K562 (cell line): Measurements from ENCODE around the gene SHISA9. TPM values are rescaled to one million over a fixed set of nuclear protein-coding genes. Genes with fewer than 3 reads are reported as not detected.

Experiments
- ATAC-seq: fragments of 200-7000 bp; cut with Tn5 transposase; 3 replicates; pipeline ENCODE4 v1.9.1; 2020; ENCODE audit warnings: moderate library complexity
- BruUV-seq: library from RNA; stranded (reverse); fragments of 400-500 nt; replicated peaks from 2 replicates; lab custom pipeline; 2021; lab: Mats Ljungman, UMichigan
- CTCF ChIA-PET: fragments of 300-600 bp; formaldehyde crosslinking; extraction: SDS; loops from one replicate; lab custom pipeline; 2021; ENCODE audit warnings: low intra/inter-chr PET ratio; lab: Yijun Ruan, JAX
- POLR2A ChIA-PET: fragments of 300-600, 350-650 bp; sonication (Branson Sonifier 250); formaldehyde crosslinking; extraction: SDS; loops from one replicate; lab custom pipeline; 2021; ENCODE audit warnings: antibody characterized with exemption, inconsistent platforms; lab: Yijun Ruan, JAX
- DNase-seq, 4 experiments: peaks; one replicate each; pipeline versions ENCODE4 v3.0.0 to v3.0.0-alpha.2; 2011 to 2018; ENCODE audit warnings: low spot score in 3 of 4, mixed read lengths in 3 of 4; ENCODE audit errors: extremely low read depth in 1 of 4
- FAIRE-seq: peaks from 2 replicates; lab custom pipeline; 2011; peaks lifted over from hg19 to GRCh38; lab: Jason Lieb, UNC
- H2AFZ ChIP-seq: 2 replicates; pipeline ENCODE4 v1.6.0; 2011; ENCODE audit warnings: low read depth, low read length, control low read depth, inconsistent platforms
- H3K27ac ChIP-seq: fragments of 200-600 bp; 3 replicates; pipeline ENCODE4 v1.8.0; 2011; ENCODE audit warnings: low read depth, mild to moderate bottlenecking, control low read depth, inconsistent platforms, low read length, moderate library complexity, mixed read lengths; ENCODE audit errors: extremely low read depth
- H3K27me3 ChIP-seq, 2 experiments: fragments of 300-600 bp in 1 of 2; 2 replicates in 1 of 2; 3 replicates in 1 of 2; pipeline versions ENCODE4 v1.6.0 to v1.8.0; 2011; ENCODE audit warnings: inconsistent platforms in 2 of 2, low read length in 2 of 2, mild to moderate bottlenecking in 1 of 2, mixed read lengths in 1 of 2, moderate library complexity in 1 of 2; ENCODE audit not compliant: control insufficient read depth in 2 of 2, insufficient read depth in 2 of 2
- H3K36me3 ChIP-seq: fragments of 300-600 bp; 3 replicates; pipeline ENCODE4 v1.8.0; 2011; ENCODE audit warnings: mild to moderate bottlenecking, low read length, inconsistent platforms; ENCODE audit not compliant: control insufficient read depth, insufficient read depth
- H3K4me1 ChIP-seq, 2 experiments: fragments of 200-600 bp in 1 of 2; replicated peaks in 1 of 2; 2 replicates in 1 of 2; 3 replicates in 1 of 2; pipeline versions ENCODE4 v1.5.1 to v1.8.0; 2011; ENCODE audit warnings: inconsistent platforms in 2 of 2, low read length in 2 of 2, mild to moderate bottlenecking in 1 of 2, mixed read lengths in 1 of 2, moderate library complexity in 1 of 2; ENCODE audit not compliant: control insufficient read depth in 2 of 2, insufficient read depth in 2 of 2
- H3K4me2 ChIP-seq: 2 replicates; pipeline ENCODE4 v1.6.1; 2011; ENCODE audit warnings: low read length, control low read depth, inconsistent platforms, mixed read lengths; ENCODE audit not compliant: insufficient read depth
- H3K4me3 ChIP-seq: fragments of 200-600 bp; sonication (generic), shearing (Covaris generic); 2 replicates; pipeline ENCODE4 v1.5.1; 2016; ENCODE audit warnings: control low read depth, inconsistent platforms
- H3K79me2 ChIP-seq: fragments of 200-600 bp; 3 replicates; pipeline ENCODE4 v1.8.0; 2011; ENCODE audit warnings: low read length, inconsistent platforms; ENCODE audit not compliant: control insufficient read depth, insufficient read depth
- H3K9ac ChIP-seq, 2 experiments: 2 replicates each; pipeline versions ENCODE4 v1.6.0 to v1.6.1; 2011; ENCODE audit warnings: low read depth in 2 of 2, low read length in 2 of 2, control low read depth in 1 of 2, inconsistent platforms in 1 of 2, mild to moderate bottlenecking in 1 of 2, mixed read lengths in 1 of 2; ENCODE audit not compliant: insufficient read depth in 1 of 2
- H3K9me1 ChIP-seq: one replicate; pipeline ENCODE4 v1.6.0; 2011; ENCODE audit warnings: inconsistent platforms, mild to moderate bottlenecking, low read length, moderate library complexity; ENCODE audit not compliant: control insufficient read depth, insufficient read depth
- H3K9me3 ChIP-seq: replicated peaks from 2 replicates; pipeline ENCODE4 v1.5.1; 2011; ENCODE audit warnings: low read depth, low read length, inconsistent platforms; ENCODE audit not compliant: control insufficient read depth, insufficient read depth
- H4K20me1 ChIP-seq: replicated peaks from 2 replicates; pipeline ENCODE4 v1.6.1; 2011; ENCODE audit warnings: low read length, inconsistent platforms, mixed read lengths; ENCODE audit not compliant: control insufficient read depth, insufficient read depth
- MBD1 ChIP-seq: fragments of 250-450 bp; sonication (Bioruptor Pico); IDR thresholded peaks from 2 replicates; pipeline ENCODE4 v1.8.0; 2022; ENCODE audit warnings: inconsistent platforms
- SUPT5H ChIP-seq: fragments of 450-650 bp; IDR thresholded peaks from 2 replicates; pipeline ENCODE4 v1.6.1; 2016
- ZNF785 ChIP-seq: fragments of 250-450 bp; sonication (Bioruptor Pico); IDR thresholded peaks from 2 replicates; pipeline ENCODE4 v1.4.0; 2020; ENCODE audit warnings: mild to moderate bottlenecking
- WGBS: fragments of 100-300 bp; shearing (Covaris generic); methylation state at CpG from one replicate; pipeline ENCODE4 v1.1.6; 2016; ENCODE audit warnings: low coverage, mixed read lengths; ENCODE audit not compliant: insufficient coverage; ENCODE audit errors: missing lambda C conversion rate; 5-methylcytosine and 5-hydroxymethylcytosine counted together
- in situ Hi-C: fragments of 300-500 bp; cut with MboI; formaldehyde crosslinking; loops from 4 replicates; pipeline ENCODE4 v1.15.0; 2018; ENCODE audit warnings: inconsistent platforms, mixed read lengths
- intact Hi-C: fragments of 100-400 bp; cut with micrococcal nuclease; formaldehyde crosslinking; loops from 2 replicates; pipeline ENCODE4 v1.14.2; 2022
- polyA plus RNA-seq, 8 experiments: library from polyadenylated mRNA; depleted of rRNA in 4 of 8; stranded (reverse) in 5 of 8; unstranded in 3 of 8; fragments of >200 nt; fragmentation: Nextera tagmentation in 2 of 8; fragmentation: Illumina TruSeq in 1 of 8; extraction: Ambion mirVana in 2 of 8; extraction: Trizol in 1 of 8; gene quantifications; 2 replicates each; pipeline versions ENCODE4 v1.2.1 to v1.2.3, GENCODE V29; 2011 to 2014; ENCODE audit warnings: inconsistent platforms in 1 of 8, missing spikeins in 1 of 8
- total RNA-seq, 7 experiments: library from RNA; depleted of rRNA in 6 of 7; stranded (reverse); fragments of >200 nt in 6 of 7; fragmentation: Illumina TruSeq in 2 of 7; extraction: Trizol in 2 of 7; gene quantifications; 2 replicates each; pipeline versions ENCODE4 v1.2.1 to v1.2.3, GENCODE V29; 2011 to 2021; ENCODE audit warnings: low replicate concordance in 1 of 7
- TF ChIP-seq, protein P1 (sequence below): IDR thresholded peaks from 3 replicates; pipeline ENCODE4 v1.6.1; 2011; ENCODE audit warnings: borderline replicate concordance, mild to moderate bottlenecking, moderate library complexity; ENCODE audit not compliant: insufficient read length; ENCODE audit errors: extremely low read depth

SHISA9 gene
- total and polyA plus RNA-seq, 9 of the 15 experiments (the other 6 are each of a cell fraction or from before 2014, with no cell fraction given) = under 0.01 to 0.16 (median 0.01) TPM; not detected in 6

DNA sequence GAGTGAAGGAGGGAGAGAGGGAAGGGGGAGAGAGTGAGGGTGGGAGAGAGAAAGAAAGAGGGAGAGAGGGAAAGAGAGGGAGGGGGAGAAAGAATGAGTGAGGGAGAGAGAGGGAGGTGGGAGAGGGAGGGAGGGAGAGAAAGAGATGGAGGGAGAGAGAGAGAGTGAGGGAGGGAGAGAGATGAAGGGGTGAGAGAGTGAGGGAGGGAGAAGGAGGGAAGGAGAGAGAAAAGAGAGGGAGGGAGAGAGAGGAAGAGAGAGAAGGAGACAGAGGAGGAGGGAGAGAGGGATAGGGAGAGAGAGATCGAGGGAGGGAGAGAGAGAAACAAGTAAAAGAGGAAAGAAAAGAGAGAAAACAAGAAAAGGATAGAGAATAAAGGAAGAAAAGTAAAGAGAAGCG lies 225.7 kb downstream of the SHISA9 start (continued):
- TF ChIP-seq, protein P1, sequence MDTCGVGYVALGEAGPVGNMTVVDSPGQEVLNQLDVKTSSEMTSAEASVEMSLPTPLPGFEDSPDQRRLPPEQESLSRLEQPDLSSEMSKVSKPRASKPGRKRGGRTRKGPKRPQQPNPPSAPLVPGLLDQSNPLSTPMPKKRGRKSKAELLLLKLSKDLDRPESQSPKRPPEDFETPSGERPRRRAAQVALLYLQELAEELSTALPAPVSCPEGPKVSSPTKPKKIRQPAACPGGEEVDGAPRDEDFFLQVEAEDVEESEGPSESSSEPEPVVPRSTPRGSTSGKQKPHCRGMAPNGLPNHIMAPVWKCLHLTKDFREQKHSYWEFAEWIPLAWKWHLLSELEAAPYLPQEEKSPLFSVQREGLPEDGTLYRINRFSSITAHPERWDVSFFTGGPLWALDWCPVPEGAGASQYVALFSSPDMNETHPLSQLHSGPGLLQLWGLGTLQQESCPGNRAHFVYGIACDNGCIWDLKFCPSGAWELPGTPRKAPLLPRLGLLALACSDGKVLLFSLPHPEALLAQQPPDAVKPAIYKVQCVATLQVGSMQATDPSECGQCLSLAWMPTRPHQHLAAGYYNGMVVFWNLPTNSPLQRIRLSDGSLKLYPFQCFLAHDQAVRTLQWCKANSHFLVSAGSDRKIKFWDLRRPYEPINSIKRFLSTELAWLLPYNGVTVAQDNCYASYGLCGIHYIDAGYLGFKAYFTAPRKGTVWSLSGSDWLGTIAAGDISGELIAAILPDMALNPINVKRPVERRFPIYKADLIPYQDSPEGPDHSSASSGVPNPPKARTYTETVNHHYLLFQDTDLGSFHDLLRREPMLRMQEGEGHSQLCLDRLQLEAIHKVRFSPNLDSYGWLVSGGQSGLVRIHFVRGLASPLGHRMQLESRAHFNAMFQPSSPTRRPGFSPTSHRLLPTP = no peak

GRCh38 chr16:13130586-13130985 lies 229.2 kb downstream of the SHISA9 start:
- TF ChIP-seq ZNF785 (CRISPR knock-in tag) (no peak), SUPT5H (no peak), MBD1 (CRISPR knock-in tag) (no peak)
- TF ChIP-seq, all 486 proteins: peak for 0
- ChIA-PET POLR2A (no interaction called here), CTCF (no interaction called here)
- BruUV-seq = no TSS peak
- H3K4me2 ChIP-seq = no peak overlapping the region
- H3K27me3 ChIP-seq = no peaks in the 10 kb centered on the region
- WGBS = 0% methylated on average over 1 of the region's 1 CpG
- intact Hi-C loops (no loop called here), in situ Hi-C loops (no loop called here)
- no peak for FAIRE-seq
- no peak overlapping the region for H2AFZ ChIP-seq
- H3K9ac ChIP-seq = no peak overlapping the region
- no peak overlapping the region for H3K27ac ChIP-seq
- no peak for DNase-seq
- no peak for ATAC-seq
- no peaks in the 10 kb centered on the region for H3K4me1 ChIP-seq
- no peaks in the 10 kb centered on the region for H3K79me2 ChIP-seq
- H3K9me3 ChIP-seq = no peaks in the 10 kb centered on the region
- no peaks in the 10 kb centered on the region for H3K36me3 ChIP-seq
- no peak overlapping the region for H3K4me3 ChIP-seq
- H3K9me1 ChIP-seq = no peaks in the 10 kb centered on the region
- H4K20me1 ChIP-seq = no peaks in the 10 kb centered on the region
